Measurements from ENCODE around the gene TTC17. TPM values are rescaled to one million over a fixed set of nuclear protein-coding genes. Genes with fewer than 3 reads are reported as not detected.

TTC17 gene
- total RNA-seq, 3 donors from 2014 or later (not counting 1 experiment from before 2014, with no cell fraction given): 100 to 129 (median 101) TPM

DNA sequence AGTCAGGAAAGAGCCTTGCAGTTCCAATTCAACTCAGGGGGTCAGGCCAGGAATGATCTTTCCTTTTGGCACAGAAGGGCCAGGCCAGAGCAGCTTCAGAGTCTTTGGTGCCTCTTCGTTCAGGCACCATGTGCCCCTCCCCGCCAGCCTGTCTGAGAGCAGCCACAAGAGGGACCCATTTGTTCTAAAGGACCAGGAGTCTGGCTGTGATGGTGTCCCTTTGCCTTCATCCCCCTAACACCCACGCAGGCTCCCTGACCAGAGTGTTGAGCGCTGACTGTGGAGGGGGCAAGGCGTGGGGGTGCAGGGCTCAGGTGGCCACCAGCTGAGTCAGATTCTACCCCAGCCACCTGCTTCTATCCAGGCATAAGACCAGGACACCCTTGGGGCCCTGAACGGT lies 156.4 kb downstream of the TTC17 start:
- H3K27ac Mint-ChIP-seq: no peak overlapping the region
- WGBS (ENCODE audit: insufficient coverage): 78% methylated on average over 6 of the region's 6 CpGs
- Histone ChIP-seq H3K4me3 (ENCODE audit: low read length) (no peak overlapping the region), H3K36me3 (ENCODE audit: control insufficient read depth, insufficient read depth, low read length) (no peaks in the 10 kb centered on the region), H3K27me3 (ENCODE audit: control insufficient read depth, insufficient read depth, low read length) (no peaks in the 10 kb centered on the region), H3K27ac (ENCODE audit: low read length) (no peak overlapping the region), H3K4me1 (ENCODE audit: control insufficient read depth, insufficient read depth, low read length) (no peaks in the 10 kb centered on the region), H3K9me3 (ENCODE audit: control insufficient read depth, insufficient read depth, low read length) (no peaks in the 10 kb centered on the region)
- TF ChIP-seq, protein P1, sequence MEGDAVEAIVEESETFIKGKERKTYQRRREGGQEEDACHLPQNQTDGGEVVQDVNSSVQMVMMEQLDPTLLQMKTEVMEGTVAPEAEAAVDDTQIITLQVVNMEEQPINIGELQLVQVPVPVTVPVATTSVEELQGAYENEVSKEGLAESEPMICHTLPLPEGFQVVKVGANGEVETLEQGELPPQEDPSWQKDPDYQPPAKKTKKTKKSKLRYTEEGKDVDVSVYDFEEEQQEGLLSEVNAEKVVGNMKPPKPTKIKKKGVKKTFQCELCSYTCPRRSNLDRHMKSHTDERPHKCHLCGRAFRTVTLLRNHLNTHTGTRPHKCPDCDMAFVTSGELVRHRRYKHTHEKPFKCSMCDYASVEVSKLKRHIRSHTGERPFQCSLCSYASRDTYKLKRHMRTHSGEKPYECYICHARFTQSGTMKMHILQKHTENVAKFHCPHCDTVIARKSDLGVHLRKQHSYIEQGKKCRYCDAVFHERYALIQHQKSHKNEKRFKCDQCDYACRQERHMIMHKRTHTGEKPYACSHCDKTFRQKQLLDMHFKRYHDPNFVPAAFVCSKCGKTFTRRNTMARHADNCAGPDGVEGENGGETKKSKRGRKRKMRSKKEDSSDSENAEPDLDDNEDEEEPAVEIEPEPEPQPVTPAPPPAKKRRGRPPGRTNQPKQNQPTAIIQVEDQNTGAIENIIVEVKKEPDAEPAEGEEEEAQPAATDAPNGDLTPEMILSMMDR (IDR thresholded peaks at IDR 0.05): no peak
- no peaks in the 10 kb centered on the region for H3K27me3 Mint-ChIP-seq (ENCODE audit: low read depth in 2 of 2)
- H3K9me3 Mint-ChIP-seq: peaks cover 0 to 2% of the 10 kb centered on the region in 2 donors
- intact Hi-C loops (cut with micrococcal nuclease): no loop called here
- no peak for ATAC-seq
- no peak overlapping the region for H3K4me3 Mint-ChIP-seq
- no peak for DNase-seq
- no peaks in the 10 kb centered on the region for H3K4me1 Mint-ChIP-seq
- no peaks in the 10 kb centered on the region for H3K36me3 Mint-ChIP-seq

DNA sequence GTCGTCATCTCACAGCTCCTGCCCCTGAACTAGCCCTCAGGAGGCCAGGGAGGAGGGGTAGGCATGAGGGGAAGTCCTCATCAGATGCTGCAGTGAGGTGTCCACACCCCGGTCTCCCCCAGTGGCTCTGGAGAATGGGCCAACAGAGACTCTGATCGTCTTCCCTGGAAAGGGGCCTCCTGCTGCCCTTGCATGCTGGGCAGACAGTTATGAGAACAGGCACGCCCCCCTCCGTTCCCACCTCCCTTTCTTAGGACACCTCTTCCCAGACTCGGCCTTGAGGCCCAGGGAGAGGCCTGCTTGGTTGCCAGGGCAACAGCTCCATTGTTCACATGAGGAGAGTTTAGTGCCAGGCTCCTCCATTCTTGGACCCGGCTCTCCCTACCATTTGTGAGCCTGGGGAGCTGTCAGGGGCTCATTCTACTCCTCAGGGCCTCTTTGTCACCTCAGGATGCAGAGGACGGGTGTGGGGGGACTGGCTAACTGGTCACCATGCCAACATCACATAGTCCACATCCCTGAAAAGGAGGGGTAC lies 157.7 kb downstream of the TTC17 start:
- Histone ChIP-seq H3K27me3 (ENCODE audit: control insufficient read depth, insufficient read depth, low read length) (no peaks in the 10 kb centered on the region), H3K4me3 (ENCODE audit: low read length) (no peak overlapping the region)

DNA sequence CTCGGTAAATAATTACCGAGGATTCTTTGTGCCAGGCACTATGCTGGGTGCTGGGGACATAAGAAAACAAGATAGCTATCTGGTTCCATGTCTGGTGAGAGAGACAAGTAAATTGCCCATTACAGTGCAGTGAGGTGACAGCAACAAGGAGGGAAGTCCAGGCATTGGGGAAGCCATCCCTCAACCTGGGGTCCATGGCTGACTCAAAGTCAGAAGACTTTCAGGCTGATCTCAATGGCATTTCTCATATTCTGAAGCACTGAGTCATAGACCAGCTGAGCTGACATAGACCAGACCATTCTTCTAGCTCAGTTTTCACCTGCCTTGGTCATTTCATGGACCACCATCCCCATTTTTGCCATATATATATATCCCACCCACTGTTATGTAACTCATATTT lies 158.8 kb downstream of the TTC17 start:
- no peak overlapping the region for H3K27ac Mint-ChIP-seq
- H3K36me3 ChIP-seq (ENCODE audit: control insufficient read depth, insufficient read depth, low read length): no peaks in the 10 kb centered on the region
- WGBS (ENCODE audit: insufficient coverage): 95% methylated on average over 2 of the region's 2 CpGs

More for the DNA sequence above, 157.7 kb downstream of the TTC17 start:
- Mint-ChIP-seq H3K36me3 (no peaks in the 10 kb centered on the region), H3K4me1 (no peaks in the 10 kb centered on the region), H3K27me3 (ENCODE audit: low read depth in 2 of 2) (peaks cover 0 to 8% of the 10 kb centered on the region in 2 donors), H3K4me3 (no peak overlapping the region), H3K27ac (no peak overlapping the region), H3K9me3 (peaks cover 0 to 2% of the 10 kb centered on the region in 2 donors)
- H3K9me3 ChIP-seq (ENCODE audit: control insufficient read depth, insufficient read depth, low read length): peaks cover under 1% of the 10 kb centered on the region
- DNase-seq (no peak), ATAC-seq (no peak)
- TF ChIP-seq, protein P1 (IDR thresholded peaks at IDR 0.05): no peak
- intact Hi-C loops (cut with micrococcal nuclease): no loop called here
- no peaks in the 10 kb centered on the region for H3K4me1 ChIP-seq (ENCODE audit: control insufficient read depth, insufficient read depth, low read length)
- no peaks in the 10 kb centered on the region for H3K36me3 ChIP-seq (ENCODE audit: control insufficient read depth, insufficient read depth, low read length)
- H3K27ac ChIP-seq (ENCODE audit: low read length): no peak overlapping the region
- WGBS (ENCODE audit: insufficient coverage): 76% methylated on average over 8 of the region's 8 CpGs

More for the DNA sequence above, 158.8 kb downstream of the TTC17 start:
- no peaks in the 10 kb centered on the region for H3K27me3 ChIP-seq (ENCODE audit: control insufficient read depth, insufficient read depth, low read length)
- TF ChIP-seq, protein P1 (IDR thresholded peaks at IDR 0.05): no peak
- H3K36me3 Mint-ChIP-seq: no peaks in the 10 kb centered on the region
- H3K9me3 Mint-ChIP-seq: peaks cover 0 to 2% of the 10 kb centered on the region in 2 donors
- H3K4me3 ChIP-seq (ENCODE audit: low read length): no peak overlapping the region
- H3K4me1 Mint-ChIP-seq: no peaks in the 10 kb centered on the region
- intact Hi-C loops (cut with micrococcal nuclease): no loop called here
- DNase-seq (no peak), ATAC-seq (no peak)
- no peak overlapping the region for H3K4me3 Mint-ChIP-seq
- H3K9me3 ChIP-seq (ENCODE audit: control insufficient read depth, insufficient read depth, low read length): peaks cover 3% of the 10 kb centered on the region
- peaks cover 0 to 8% of the 10 kb centered on the region in 2 donors for H3K27me3 Mint-ChIP-seq (ENCODE audit: low read depth in 2 of 2)
- no peak overlapping the region for H3K27ac ChIP-seq (ENCODE audit: low read length)
- H3K4me1 ChIP-seq (ENCODE audit: control insufficient read depth, insufficient read depth, low read length): no peaks in the 10 kb centered on the region
